ENCODE data around the gene MECR.

The MECR gene

DNA sequence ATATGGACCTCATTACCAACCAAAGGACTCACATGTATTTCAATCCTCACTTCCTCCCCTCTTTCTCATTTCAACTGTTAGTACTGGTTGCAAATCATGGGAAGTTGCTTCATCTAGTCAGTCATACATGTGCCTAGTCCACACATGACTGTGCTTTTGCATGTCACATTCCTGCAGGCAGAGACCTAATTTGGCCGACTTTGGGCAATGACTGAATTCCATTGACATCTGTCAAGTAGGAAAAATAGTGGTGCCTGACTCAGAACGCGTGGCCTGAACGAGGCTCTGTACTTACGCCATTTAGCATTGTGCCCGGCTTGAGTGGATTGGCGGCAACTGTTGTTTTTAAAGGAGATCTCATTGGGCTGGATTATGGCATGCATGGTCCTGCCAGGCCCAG lies 23.6 kb upstream of the MECR start:
- no peak for DNase-seq

DNA sequence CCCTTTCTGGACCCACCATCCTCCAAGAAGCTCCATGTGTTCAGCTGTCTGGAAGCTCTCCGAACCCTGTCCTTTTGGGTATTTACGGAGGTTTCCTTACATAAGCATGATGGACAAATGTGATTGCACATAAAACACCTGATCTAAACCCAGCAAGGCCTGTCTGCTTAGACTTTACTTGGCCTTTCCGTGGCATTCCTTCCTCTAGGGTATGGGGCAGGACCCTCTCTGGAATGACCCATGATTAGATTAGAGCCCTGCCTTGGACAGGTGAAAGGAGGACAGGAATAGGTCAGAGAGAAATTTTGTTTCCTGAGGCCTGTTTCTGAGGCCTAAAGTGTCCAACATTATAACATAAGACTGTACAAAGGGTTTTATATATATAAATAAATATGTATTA lies 22.4 kb upstream of the MECR start:
- no peak for DNase-seq

GRCh38 chr1:29251164-29252124 lies 20.7 kb upstream of the MECR start:
- no peak for DNase-seq

DNA sequence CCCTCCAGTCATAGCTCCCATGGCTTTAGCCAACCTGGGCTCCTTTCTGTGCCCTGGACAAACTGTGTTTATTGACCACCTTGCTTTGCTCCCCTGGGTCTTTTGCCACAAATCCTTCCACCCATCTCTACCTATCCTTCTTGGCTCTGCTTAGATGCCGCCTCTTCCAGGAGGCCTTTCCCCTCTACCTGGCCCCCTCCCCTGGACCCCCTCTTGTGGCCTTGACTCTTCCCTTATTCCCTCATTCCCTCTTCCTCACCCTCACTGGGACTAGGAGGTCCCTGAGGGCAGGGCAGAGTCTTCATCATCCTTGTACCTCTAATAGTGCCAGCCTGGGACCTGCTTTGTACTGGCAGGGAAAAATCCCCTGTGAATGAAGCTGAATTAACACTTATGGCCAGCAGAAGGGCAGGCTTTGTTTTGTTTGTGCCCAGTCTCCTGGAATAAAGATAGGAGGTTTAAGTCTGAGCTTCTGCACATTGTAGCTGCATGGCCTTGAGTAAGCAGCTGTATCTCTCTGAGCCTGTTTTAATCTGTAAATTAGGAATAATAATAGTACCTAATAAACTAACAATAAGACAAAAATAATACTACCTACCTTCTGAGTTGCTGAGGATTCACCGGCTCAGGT lies 19.3 kb upstream of the MECR start:
- DNase-seq, result no peak

- DNase-seq, result peak; percentile 32
Observed at GRCh38 chr1:29249170-29249691, 18.5 kb upstream of the MECR start.

DNA sequence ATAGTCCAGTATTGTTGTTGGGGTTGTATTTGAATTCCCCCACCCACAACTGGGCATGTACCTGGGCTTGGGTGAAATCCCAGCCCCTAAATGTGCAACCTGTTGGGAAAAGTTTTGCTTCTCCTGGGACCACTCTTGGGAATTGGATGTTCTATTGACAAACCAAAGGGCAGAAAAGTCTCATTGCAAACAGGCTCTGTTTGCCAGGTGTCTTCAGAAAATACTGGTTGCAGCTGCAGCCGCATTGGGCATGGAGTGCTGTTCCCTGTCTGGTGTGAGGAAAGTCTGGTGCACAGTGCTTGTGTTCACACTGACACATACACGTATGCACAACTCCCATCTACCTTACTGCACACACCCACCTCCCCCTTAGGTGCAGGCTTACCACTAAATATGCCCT lies 17.7 kb upstream of the MECR start:
- no peak for DNase-seq

DNA sequence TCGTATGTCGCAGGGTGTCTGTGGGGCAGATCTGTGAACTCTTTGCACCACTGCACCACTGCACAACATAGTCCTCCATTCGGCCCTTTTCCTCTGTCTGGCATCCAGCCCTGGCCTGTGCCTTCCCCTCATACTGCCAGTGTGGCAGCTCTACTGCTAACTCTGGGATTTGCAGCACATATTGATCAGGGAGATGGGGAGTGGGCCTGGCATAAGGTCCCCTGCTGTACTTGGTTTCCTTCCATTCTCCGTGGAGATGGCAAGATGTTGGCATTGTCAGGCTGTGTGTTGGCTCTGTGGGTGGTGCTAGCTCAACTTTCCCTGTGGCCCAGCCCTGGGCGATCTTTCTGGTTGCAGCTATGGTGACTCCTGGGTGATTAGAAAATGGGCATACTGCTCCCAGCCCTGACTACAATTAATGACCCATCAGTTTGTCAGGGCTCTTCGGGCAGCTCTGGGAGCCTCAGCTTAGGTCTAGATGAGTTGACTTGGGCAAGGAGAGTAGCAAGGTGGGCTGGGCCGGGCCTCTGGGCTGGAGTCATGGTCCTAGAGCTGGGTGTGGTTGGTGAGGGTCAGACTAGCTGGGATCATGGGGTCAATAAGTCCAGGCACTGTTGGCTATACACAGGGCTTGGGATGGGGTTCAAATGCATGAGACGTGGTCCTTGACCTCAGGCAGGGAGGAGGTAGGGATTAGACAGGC lies 17.0 kb upstream of the MECR start:
- no peak for DNase-seq

- DNase-seq, result no peak
Observed at GRCh38 chr1:29247044-29247443, 16.3 kb upstream of the MECR start.

DNA sequence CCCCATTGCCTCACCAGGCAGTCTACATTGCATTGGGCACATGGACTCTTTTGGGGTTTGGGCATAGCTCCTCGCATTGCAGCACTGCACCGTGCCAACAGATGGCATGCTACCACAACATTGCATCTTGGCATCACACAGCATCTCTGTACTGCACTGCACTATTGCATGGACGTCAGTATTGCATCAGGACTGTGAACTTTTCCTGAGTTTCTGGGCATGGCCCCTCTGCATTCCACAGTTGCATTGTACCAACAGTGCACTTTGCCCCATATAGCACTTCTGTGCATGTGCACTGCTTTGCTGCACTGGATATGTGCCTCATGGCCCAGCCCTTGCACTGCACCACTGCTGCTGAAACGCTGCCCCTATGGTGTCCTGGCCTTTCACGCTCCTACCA lies 15.1 kb upstream of the MECR start:
- peak; percentile 48 for DNase-seq

DNA sequence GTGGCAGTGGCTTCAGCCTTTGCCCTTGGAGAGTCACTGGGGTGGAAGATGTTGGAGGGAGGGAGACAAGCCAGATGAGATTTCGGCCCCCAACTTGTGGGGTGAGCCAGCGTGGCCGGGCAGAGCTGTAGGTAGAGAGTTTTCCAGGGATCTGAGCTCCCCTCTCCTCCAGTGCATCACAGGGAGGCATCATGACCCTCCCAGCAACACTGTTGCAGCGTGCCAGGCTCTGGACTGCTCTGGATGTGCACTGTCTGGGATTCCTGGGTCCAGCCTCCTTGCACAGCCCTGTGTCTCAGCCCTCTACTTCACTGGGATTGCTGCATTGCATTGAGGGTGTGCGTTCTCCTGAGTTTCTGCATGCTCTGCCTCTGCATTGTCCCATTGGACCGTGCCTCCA lies 14.5 kb upstream of the MECR start:
- DNase-seq, result no peak

DNA sequence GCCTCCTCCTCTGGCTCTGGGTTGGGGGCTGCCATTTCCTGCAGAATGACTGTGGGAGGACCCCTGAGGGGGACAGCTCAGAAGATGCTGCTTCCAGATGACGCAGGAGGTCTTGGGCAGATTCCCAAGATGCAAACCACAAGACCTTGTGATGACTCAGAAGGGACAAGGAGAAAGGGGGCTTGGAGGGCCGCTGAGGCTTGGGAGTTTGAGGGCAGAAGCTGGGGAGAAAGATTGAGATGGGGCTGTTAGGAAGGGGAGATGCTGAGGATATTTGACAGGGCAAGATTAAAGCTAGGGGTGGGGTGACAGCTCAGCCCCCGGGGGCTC lies 13.1 kb upstream of the MECR start:
- no peak for DNase-seq

- DNase-seq, result no peak
Observed at GRCh38 chr1:29243023-29243870, 12.5 kb upstream of the MECR start.

GRCh38 chr1:29240986-29241385 lies 10.3 kb upstream of the MECR start:
- no peak for DNase-seq

DNA sequence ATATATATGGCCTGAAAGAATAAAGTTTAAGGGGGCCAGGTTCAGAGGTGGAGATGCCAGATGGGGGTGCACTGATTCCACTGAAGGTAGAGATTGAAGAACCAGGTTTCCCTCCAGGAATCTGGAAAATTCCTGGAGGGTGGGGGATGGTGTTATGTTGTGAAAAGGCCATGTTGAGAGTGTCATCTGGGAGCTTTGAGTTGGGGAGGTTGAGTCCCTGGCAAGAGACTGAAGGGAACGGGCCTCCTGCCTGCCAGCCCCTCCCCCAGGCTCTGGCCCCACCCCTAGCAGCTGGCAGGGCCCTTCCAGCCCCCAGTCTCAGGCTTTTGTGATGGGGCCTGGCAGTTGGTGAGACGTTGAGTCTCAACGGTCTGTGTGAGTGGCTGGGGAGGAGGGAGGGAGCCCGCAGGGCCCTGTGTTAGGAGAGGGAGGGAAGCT lies 9.7 kb upstream of the MECR start:
- DNase-seq, result no peak

DNA sequence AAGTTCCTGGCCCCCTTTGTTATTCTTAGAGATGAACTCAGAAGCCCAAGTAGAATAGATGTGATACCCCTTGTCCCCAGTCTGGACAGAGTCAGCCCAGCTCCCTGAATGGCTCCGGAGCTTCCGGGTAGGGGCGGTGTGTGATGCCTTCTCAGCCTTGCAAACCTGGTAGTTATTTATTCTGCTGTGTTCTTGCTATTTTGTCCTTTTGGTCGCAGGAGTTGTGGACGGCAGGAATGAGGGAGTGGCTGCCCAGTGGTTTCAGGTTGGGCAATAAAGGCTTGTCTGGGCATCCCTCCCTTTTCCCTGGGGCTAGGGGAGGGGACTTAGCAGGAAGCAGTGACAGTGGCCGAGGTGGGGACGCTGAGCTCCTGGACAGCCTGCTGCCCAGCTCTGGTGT lies 8.4 kb upstream of the MECR start:
- DNase-seq, result no peak

- DNase-seq, result no peak
Observed at GRCh38 chr1:29238620-29239002, 7.9 kb upstream of the MECR start.

- DNase-seq, result peak; percentile 32
Observed at GRCh38 chr1:29237852-29238619, 7.3 kb upstream of the MECR start.

GRCh38 chr1:29237129-29237821 lies 6.5 kb upstream of the MECR start:
- DNase-seq, result peak; percentile 45

DNA sequence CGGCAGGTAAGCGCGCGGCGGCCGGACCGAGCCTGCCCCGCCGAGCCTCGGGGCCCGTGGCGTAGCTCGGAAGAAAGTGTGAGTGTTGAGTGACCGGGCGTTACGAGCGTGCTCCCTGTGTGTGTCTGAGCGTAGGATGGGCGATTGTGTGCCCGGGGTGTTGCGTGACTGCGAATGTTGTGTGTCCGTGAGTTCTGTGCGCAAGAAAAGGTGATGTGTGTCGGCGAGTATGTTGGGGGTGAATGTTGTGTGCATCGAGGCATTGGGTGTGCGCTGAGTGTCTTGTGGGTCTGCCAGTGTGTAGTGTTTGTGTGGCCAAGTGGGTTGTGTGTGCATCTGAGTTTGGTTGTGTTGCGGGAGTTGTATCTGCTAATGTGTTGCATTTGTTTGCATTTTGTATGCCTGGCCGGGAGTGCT lies 6.0 kb upstream of the MECR start:
- no peak for DNase-seq

GRCh38 chr1:29235955-29236711 lies 5.4 kb upstream of the MECR start, which contains the start of gene PTPRU:
Gene PTPRU (plus strand): TSS chr1:29236522. CDS start chr1:29236645, 123 bp downstream.
- DNase-seq, result peak; percentile 82

Measured in hematopoietic multipotent progenitor cell treated with erythropoietin and hydrocortisone succinate and interleukin-3 and kit ligand, for 4 days (in vitro differentiated cells).